GM12892 (cell line): ENCODE data around the gene GBX1.

Source experiments
- DNase-seq: peaks from one replicate; pipeline ENCODE4 v3.0.0; 2011; ENCODE audit not compliant: insufficient read length
- FAIRE-seq: peaks from 2 replicates; lab custom pipeline; 2011; peaks lifted over from hg19 to GRCh38; lab: Jason Lieb, UNC
- POLR2A ChIP-seq: IDR thresholded peaks from 2 replicates; pipeline ENCODE4 v1.6.1; 2011; ENCODE audit warnings: low read depth, low read length, control low read depth
- POLR2AphosphoS5 ChIP-seq: IDR thresholded peaks from 2 replicates; pipeline ENCODE4 v1.6.1; 2011; ENCODE audit warnings: low read depth, low read length, control low read depth
- TAF1 ChIP-seq: IDR thresholded peaks from 2 replicates; pipeline ENCODE4 v1.6.1; 2011; ENCODE audit warnings: low read depth, mild to moderate bottlenecking, control low read depth, low read length, borderline replicate concordance

Gene GBX1

GRCh38 chr7:151193203-151193978 is 25.9 kb upstream of the GBX1 start:
- TF ChIP-seq POLR2A (no peak), POLR2AphosphoS5 (no peak), TAF1 (no peak)
- no peak for FAIRE-seq
- no peak for DNase-seq

DNA sequence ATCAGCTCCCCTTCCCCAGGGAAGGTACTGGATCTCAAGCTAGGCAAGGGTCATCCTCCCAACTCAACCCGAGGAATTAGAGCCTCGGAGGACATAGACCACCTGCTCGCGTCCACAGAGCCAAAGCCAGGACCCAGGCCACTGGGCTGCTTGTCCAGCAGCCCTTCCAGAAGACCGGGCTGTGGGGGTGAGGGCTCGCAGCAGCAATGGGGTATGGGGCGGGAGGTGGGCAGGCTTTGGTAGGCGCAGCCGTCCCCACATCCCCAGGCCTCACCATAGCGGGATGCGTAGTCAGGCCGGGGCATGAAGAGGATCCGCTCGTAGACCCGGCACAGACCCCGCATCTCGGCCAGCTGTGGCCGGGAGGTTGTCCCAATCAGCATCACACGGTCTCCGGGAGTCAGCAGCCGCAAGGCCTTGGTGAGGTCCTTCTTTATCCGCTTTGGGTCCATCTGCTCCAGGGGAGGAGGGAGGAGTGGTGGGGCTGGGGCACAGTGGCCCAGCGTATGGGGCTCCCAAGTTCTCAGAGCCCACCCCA is 24.6 kb upstream of the GBX1 start:
- TF ChIP-seq POLR2A (no peak), TAF1 (no peak), POLR2AphosphoS5 (no peak)
- no peak for FAIRE-seq

GRCh38 chr7:151191544-151191943 is 24.1 kb upstream of the GBX1 start:
- FAIRE-seq = no peak
- TF ChIP-seq POLR2AphosphoS5 (no peak), TAF1 (no peak), POLR2A (no peak)
- DNase-seq = no peak

More for the DNA sequence above, 24.6 kb upstream of the GBX1 start:
- no peak for DNase-seq

GRCh38 chr7:151189038-151189437 is 21.5 kb upstream of the GBX1 start:
- no peak for FAIRE-seq
- TF ChIP-seq POLR2A (no peak), POLR2AphosphoS5 (no peak), TAF1 (no peak)

GRCh38 chr7:151188252-151188542 is 20.7 kb upstream of the GBX1 start:
- no peak for TF ChIP-seq TAF1
- no peak for TF ChIP-seq POLR2AphosphoS5
- TF ChIP-seq POLR2A = no peak
- FAIRE-seq = no peak
- no peak for DNase-seq

More at GRCh38 chr7:151189038-151189437, 21.5 kb upstream of the GBX1 start:
- no peak for DNase-seq

- DNase-seq = no peak
- no peak for TF ChIP-seq POLR2AphosphoS5
- TF ChIP-seq TAF1 = no peak
- no peak for TF ChIP-seq POLR2A
- no peak for FAIRE-seq
Measured at GRCh38 chr7:151187409-151188251, 20.1 kb upstream of the GBX1 start.

GRCh38 chr7:151186640-151187408 is 19.3 kb upstream of the GBX1 start, which contains the start of gene ASB10:
Gene ASB10, minus strand, starts transcription at chr7:151187250. Its CDS starts 120 bp downstream, at chr7:151187130.
- no peak for FAIRE-seq

GRCh38 chr7:151185762-151186639 is 18.5 kb upstream of the GBX1 start:
- no peak for DNase-seq
- no peak for FAIRE-seq
- TF ChIP-seq TAF1 (no peak), POLR2A (no peak), POLR2AphosphoS5 (no peak)

More at GRCh38 chr7:151186640-151187408, 19.3 kb upstream of the GBX1 start, which contains the start of gene ASB10:
- TF ChIP-seq TAF1 (no peak), POLR2A (no peak), POLR2AphosphoS5 (no peak)
- DNase-seq = no peak

GRCh38 chr7:151181011-151181431 is 13.5 kb upstream of the GBX1 start:
- TF ChIP-seq POLR2A (no peak), TAF1 (no peak), POLR2AphosphoS5 (no peak)

DNA sequence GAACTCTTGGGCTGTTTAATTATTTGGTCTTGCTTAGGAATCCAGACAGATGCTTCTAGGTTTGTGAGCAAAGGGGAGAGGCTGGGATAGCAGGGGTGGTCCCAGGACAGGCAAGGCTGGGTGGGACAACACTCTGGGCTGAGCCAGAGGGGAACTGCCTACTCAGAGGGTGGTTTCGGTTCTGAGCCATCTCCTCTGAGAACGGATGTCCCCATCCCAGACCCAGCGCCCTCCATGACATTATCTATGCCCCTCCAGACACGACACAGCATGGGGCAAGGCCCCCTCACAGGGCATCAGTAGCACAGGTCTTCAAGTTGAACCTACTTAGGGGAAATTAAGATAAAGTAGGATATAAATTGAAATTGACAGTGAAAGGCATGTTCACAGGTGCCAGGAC is 12.5 kb upstream of the GBX1 start:
- peak; percentile 13 for DNase-seq
- FAIRE-seq = no peak
- no peak for TF ChIP-seq POLR2AphosphoS5
- TF ChIP-seq TAF1 = no peak
- TF ChIP-seq POLR2A = no peak

More at GRCh38 chr7:151181011-151181431, 13.5 kb upstream of the GBX1 start:
- DNase-seq (peak; percentile 5), FAIRE-seq (no peak)
